ENCODE results near the gene ZNF236.
"Not testable (repeated sequence)": the region's sequence is repeated elsewhere in the genome, so short reads cannot be mapped to it uniquely, and the experiment has no call there.

ZNF236 gene

GRCh38 chr18:76803413-76803812, 18.9 kb upstream of the ZNF236 start:
- Histone ChIP-seq H3K27ac (no peak overlapping the region), H3K27me3 (peaks cover 34% of the 10 kb centered on the region), H3K4me3 (ENCODE audit: low read depth in 1 of 2, low read length in 1 of 2) (no peak overlapping the region)

GRCh38 chr18:76803814-76804213, 18.5 kb upstream of the ZNF236 start:
- TF ChIP-seq, protein P1, sequence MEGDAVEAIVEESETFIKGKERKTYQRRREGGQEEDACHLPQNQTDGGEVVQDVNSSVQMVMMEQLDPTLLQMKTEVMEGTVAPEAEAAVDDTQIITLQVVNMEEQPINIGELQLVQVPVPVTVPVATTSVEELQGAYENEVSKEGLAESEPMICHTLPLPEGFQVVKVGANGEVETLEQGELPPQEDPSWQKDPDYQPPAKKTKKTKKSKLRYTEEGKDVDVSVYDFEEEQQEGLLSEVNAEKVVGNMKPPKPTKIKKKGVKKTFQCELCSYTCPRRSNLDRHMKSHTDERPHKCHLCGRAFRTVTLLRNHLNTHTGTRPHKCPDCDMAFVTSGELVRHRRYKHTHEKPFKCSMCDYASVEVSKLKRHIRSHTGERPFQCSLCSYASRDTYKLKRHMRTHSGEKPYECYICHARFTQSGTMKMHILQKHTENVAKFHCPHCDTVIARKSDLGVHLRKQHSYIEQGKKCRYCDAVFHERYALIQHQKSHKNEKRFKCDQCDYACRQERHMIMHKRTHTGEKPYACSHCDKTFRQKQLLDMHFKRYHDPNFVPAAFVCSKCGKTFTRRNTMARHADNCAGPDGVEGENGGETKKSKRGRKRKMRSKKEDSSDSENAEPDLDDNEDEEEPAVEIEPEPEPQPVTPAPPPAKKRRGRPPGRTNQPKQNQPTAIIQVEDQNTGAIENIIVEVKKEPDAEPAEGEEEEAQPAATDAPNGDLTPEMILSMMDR (IDR thresholded peaks at IDR 0.05), result peak; percentile 50
- H3K4me1 ChIP-seq (ENCODE audit: control insufficient read depth in 1 of 2, insufficient read depth in 1 of 2, low read depth in 1 of 2, low read length in 1 of 2), result peaks cover 12% of the 10 kb centered on the region in 2 experiments
- peaks cover 18% of the 10 kb centered on the region for H3K36me3 ChIP-seq
- no peak overlapping the region for H3K27ac ChIP-seq
- peaks cover 34% of the 10 kb centered on the region for H3K27me3 ChIP-seq
- no peaks in the 10 kb centered on the region for H3K9me3 ChIP-seq
- no peak overlapping the region for H3K4me3 ChIP-seq (ENCODE audit: low read depth in 1 of 2, low read length in 1 of 2)

More at GRCh38 chr18:76803413-76803812, 18.9 kb upstream of the ZNF236 start:
- Histone ChIP-seq H3K4me1 (ENCODE audit: control insufficient read depth in 1 of 2, insufficient read depth in 1 of 2, low read depth in 1 of 2, low read length in 1 of 2) (peaks cover 12% of the 10 kb centered on the region in 2 experiments), H3K36me3 (peaks cover 14% of the 10 kb centered on the region), H3K9me3 (no peaks in the 10 kb centered on the region)
- TF ChIP-seq, protein P1 (IDR thresholded peaks at IDR 0.05), result no peak

GRCh38 chr18:76805221-76805620, 17.1 kb upstream of the ZNF236 start:
- H3K9me3 ChIP-seq, result no peaks in the 10 kb centered on the region

GRCh38 chr18:76806301-76806700, 16.1 kb upstream of the ZNF236 start:
- no peak overlapping the region for H3K4me3 ChIP-seq (ENCODE audit: low read depth in 1 of 2, low read length in 1 of 2)
- peaks cover 12% of the 10 kb centered on the region in 2 experiments for H3K4me1 ChIP-seq (ENCODE audit: control insufficient read depth in 1 of 2, insufficient read depth in 1 of 2, low read depth in 1 of 2, low read length in 1 of 2)
- TF ChIP-seq, protein P1 (IDR thresholded peaks at IDR 0.05), result no peak
- H3K27me3 ChIP-seq, result peaks cover 24% of the 10 kb centered on the region
- H3K9me3 ChIP-seq, result no peaks in the 10 kb centered on the region
- H3K36me3 ChIP-seq, result peaks cover 20% of the 10 kb centered on the region
- H3K27ac ChIP-seq, result no peak overlapping the region

More at GRCh38 chr18:76805221-76805620, 17.1 kb upstream of the ZNF236 start:
- Histone ChIP-seq H3K4me3 (ENCODE audit: low read depth in 1 of 2, low read length in 1 of 2) (no peak overlapping the region), H3K36me3 (peaks cover 20% of the 10 kb centered on the region), H3K4me1 (ENCODE audit: control insufficient read depth in 1 of 2, insufficient read depth in 1 of 2, low read depth in 1 of 2, low read length in 1 of 2) (peaks cover 12% of the 10 kb centered on the region in 2 experiments), H3K27me3 (peaks cover 34% of the 10 kb centered on the region), H3K27ac (no peak overlapping the region)
- TF ChIP-seq, protein P1 (IDR thresholded peaks at IDR 0.05), result no peak

DNA sequence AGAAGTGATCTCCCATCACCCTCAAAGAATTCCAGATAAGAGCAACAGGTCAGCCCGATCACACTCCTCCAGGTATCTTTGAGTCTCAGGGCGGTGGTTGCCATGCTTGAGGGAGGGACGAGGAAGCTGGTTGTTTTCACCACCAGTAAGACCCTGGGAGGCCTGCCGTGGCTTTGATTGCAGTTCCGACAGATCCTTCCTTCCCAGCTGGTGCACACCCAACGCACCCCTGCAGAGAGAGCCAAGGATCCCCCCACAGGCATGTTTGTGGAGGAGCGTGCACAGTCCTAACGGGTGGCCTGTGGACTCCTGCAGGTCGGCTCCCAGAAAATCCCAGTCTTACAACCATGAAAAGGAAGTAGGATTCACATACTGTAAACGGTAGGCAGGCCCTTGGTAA, 13.8 kb upstream of the ZNF236 start:
- Histone ChIP-seq H3K36me3 (peaks cover 29% of the 10 kb centered on the region), H3K4me3 (ENCODE audit: low read depth in 1 of 2, low read length in 1 of 2) (no peak overlapping the region), H3K27ac (no peak overlapping the region), H3K4me1 (ENCODE audit: control insufficient read depth in 1 of 2, insufficient read depth in 1 of 2, low read depth in 1 of 2, low read length in 1 of 2) (peaks cover 2 to 4% of the 10 kb centered on the region in 2 experiments), H3K27me3 (peaks cover 1% of the 10 kb centered on the region), H3K9me3 (no peaks in the 10 kb centered on the region)
- TF ChIP-seq, protein P1 (IDR thresholded peaks at IDR 0.05), result no peak

- not testable (repeated sequence) for H3K9me3 ChIP-seq; H3K4me3 ChIP-seq (ENCODE audit: low read depth in 1 of 2, low read length in 1 of 2); H3K27ac ChIP-seq; H3K27me3 ChIP-seq; H3K4me1 ChIP-seq (ENCODE audit: control insufficient read depth in 1 of 2, insufficient read depth in 1 of 2, low read depth in 1 of 2, low read length in 1 of 2)
- peaks cover 54% of the 10 kb centered on the region for H3K36me3 ChIP-seq
Measured at GRCh38 chr18:76811530-76811929, 10.8 kb upstream of the ZNF236 start.

All from neutrophil (primary cell).